GM19452 (cell line): ENCODE data around the gene TMIE.

Experiments used
- ATAC-seq: cut with Tn5 transposase; IDR thresholded peaks from one replicate; pipeline ENCODE4 v1.9.1; 2021; ENCODE audit not compliant: unreplicated experiment

The TMIE gene

DNA sequence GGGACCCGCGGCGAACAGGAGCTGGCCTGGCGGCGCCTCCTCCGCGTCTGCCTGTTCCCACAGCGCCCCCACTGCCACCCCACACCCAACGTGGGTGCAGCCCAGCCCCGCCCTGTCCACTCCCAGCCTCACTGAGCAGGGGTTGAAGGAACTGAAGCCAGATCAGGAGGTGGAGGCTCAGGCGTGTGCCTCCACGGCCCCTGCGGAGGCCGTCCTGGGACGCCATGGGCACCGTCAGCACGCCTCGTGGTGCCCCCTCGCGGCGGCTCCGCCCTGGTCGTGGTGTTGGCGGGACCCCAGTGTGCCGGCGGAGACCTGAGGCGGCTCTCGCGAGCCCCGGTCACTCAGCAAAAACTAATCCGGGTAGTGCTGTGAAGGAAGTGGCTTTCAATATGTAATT, 55.5 kb downstream of the TMIE start:
- no peak for ATAC-seq

DNA sequence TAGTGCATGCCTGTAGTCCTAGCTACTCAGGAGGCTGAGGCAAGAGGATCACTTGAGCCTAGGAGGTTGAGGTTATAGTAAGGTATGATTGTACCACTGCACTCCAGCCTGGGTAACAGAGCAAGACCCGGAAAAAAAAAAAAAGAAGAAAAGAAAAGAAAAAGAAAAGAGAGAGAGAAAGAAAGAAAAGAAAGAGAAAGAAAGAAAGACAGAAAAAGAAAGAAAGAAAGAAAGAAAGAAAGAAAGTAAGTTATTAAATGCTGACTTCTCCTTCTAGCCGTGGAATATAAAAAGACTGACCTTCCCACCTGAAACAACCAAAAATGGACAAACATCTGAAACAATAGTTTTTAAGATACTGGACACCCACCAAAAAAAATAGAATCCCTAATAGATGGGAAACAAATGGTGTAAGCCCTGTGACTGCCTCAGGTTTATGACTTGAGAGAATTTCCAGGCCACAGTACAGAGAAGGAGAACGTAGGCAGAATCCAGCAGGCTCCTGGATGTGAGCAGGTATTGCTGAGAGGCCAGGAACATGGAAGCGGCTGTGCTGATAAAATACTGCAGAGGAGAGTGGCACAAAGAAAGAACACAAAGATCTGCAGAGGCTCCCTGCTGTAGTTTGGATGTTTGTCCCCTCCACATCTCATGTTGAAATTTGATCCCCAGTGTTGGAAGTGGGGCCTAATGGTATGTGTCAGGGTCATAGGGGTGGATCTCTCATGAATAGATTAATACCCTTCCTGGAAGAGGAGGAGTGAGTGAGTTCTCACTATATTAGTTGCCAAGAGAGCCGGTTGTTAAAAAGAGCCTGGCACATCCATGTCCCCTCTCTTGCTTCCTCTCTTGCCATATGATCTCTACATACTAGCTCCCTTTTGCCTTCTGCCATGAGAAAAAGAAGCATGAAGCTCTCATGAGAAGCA, 58.3 kb downstream of the TMIE start:
- no peak for ATAC-seq
